Heart left ventricle (tissue), 16 donors: Measurements from ENCODE around the gene CENPL. TPM values are rescaled to one million over a fixed set of nuclear protein-coding genes. Genes with fewer than 3 reads are reported as not detected.
"Not testable (repeated sequence)": the region's sequence is repeated elsewhere in the genome, so short reads cannot be mapped to it uniquely, and the experiment has no call there.

Source experiments
- ATAC-seq, 4 donors: fragments of 200-7000 bp; cut with Tn5 transposase; one replicate each; pipeline ENCODE4 v1.9.1; 2020 to 2022; ENCODE audit warnings: moderate library complexity in 4 of 4, mild to moderate bottlenecking in 3 of 4, moderate number of reproducible peaks in 1 of 4
- DNase-seq, 5 donors: peaks; one replicate each; pipeline ENCODE4 v3.0.0-alpha.2; 2020
- H3K27ac ChIP-seq, 12 donors: fragments of 200-600 bp; sonication (generic) in 4 of 12; one replicate each; pipeline versions ENCODE4 v1.5.0 to v1.8.0; 2016 to 2022; ENCODE audit warnings: mild to moderate bottlenecking in 2 of 12
- H3K27me3 ChIP-seq, 9 donors: fragments of 200-600 bp; sonication (generic) in 2 of 9; one replicate each; pipeline versions ENCODE4 v1.5.1 to v1.8.0; 2016 to 2022; ENCODE audit warnings: mild to moderate bottlenecking in 3 of 9
- H3K36me3 ChIP-seq, 9 donors: fragments of 200-600 bp; sonication (generic) in 2 of 9; one replicate each; pipeline versions ENCODE4 v1.5.0 to v1.8.0; 2018 to 2022; ENCODE audit warnings: mild to moderate bottlenecking in 2 of 9
- H3K4me1 ChIP-seq, 12 donors: fragments of 200-600 bp; sonication (generic) in 4 of 12; one replicate each; pipeline versions ENCODE4 v1.5.0 to v1.8.0; 2016 to 2022; ENCODE audit warnings: mild to moderate bottlenecking in 3 of 12
- H3K4me3 ChIP-seq, 12 donors: fragments of 200-600 bp; sonication (generic) in 4 of 12; one replicate each; pipeline versions ENCODE4 v1.5.0 to v1.8.0; 2017 to 2022; ENCODE audit warnings: mild to moderate bottlenecking in 9 of 12, moderate library complexity in 4 of 12
- H3K9me3 ChIP-seq, 12 donors: fragments of 200-600 bp; sonication (generic) in 4 of 12; one replicate each; pipeline versions ENCODE4 v1.5.0 to v1.8.0; 2016 to 2022; ENCODE audit warnings: mild to moderate bottlenecking in 1 of 12
- CTCF ChIP-seq, 12 donors: fragments of 200-600 bp; sonication (generic) in 4 of 12; IDR thresholded peaks; one replicate each; pipeline versions ENCODE4 v1.5.0 to v1.8.0; 2018 to 2022; ENCODE audit warnings: antibody characterized with exemption in 12 of 12, mild to moderate bottlenecking in 5 of 12
- POLR2A ChIP-seq, 2 donors: fragments of 450-650 bp; IDR thresholded peaks; one replicate each; pipeline ENCODE4 v1.6.1; 2017; ENCODE audit warnings: antibody characterized with exemption in 2 of 2, mild to moderate bottlenecking in 2 of 2, moderate library complexity in 2 of 2
- WGBS, 4 donors: extraction: QIAGEN DNeasy Blood & Tissue Kit in 2 of 4; methylation state at CpG; one replicate each; pipeline versions ENCODE4 v1.1.5 to v1.1.7; 2013 to 2018; 5-methylcytosine and 5-hydroxymethylcytosine counted together
- intact Hi-C, 10 donors: fragments of 100-400 bp; cut with DNase I; formaldehyde crosslinking; loops; one replicate each; pipeline versions ENCODE4 v1.11.1 to v1.14.2; 2022
- polyA plus RNA-seq, 2 donors: library from polyadenylated mRNA; stranded (reverse); fragments of 200-250 nt; gene quantifications; one replicate each; pipeline ENCODE4 v1.2.3, GENCODE V29; 2013
- total RNA-seq, 9 donors: library from RNA; depleted of rRNA in 2 of 9; stranded (reverse); fragments of >200 nt in 2 of 9; fragmentation: NEBNext Ultra II Directional in 3 of 9; extraction: Animal tissue kit (Norgen Biotek cat#: 25700) in 3 of 9; gene quantifications; one replicate each; pipeline versions ENCODE4 v1.1.0 to v1.2.4, GENCODE V29; 2016 to 2023
- donor health status: ischemic (EF 13 %, LVEDD 7.1; RV severe dilation, severe dysfunction).
- donor health status: healthy with polysubstance abuse.
- donor health status: DM: no; HTN: yes; CAD: no.
- donor health status: DM: no; HTN: no; CAD: no.
- donor health status: ischemic (EF 25% LVEDD 6.9; RV normal size, moderate dysfunction).
- donor health status: ischemic (EF 25% LVEDD 5.7; RV mildly dilated, moderate dysfunction).
- donor health status: healthy.
- donor health status: DM: yes; HTN: yes; CAD: no.
- donor health status: ischemic (EF 35%, LVEDD 5.7; RV mildly dilated, moderate dysfunction).
- donor health status: nonischemic (EF 11% LVEDD 7.7; RV severe dilation, severe dysfunction).
- donor health status: DM: yes; HTN: yes; CAD: no.
- donor health status: PGD.
- donor health status: ischemic (EF 29% LVEDD 5.4; RV normal size, mild dysfunction).
- donor health status: nonischemic (EF 23%, LVEDD 6.1; RV moderate dilation, normal function).

CENPL gene
- total and polyA plus RNA-seq, 11 donors = 1.7 to 5.8 (median 3.5) TPM

GRCh38 chr1:173821680-173822079 is 3.0 kb downstream of the CENPL start:
- no peak overlapping the region for H3K27ac ChIP-seq
- 93 to 97% (median 94%) methylated on average over 4 of the region's 4 CpGs for WGBS, 4 donors
- no peak overlapping the region for H3K4me3 ChIP-seq
- H3K27me3 ChIP-seq = no peaks in the 10 kb centered on the region
- H3K9me3 ChIP-seq = no peaks in the 10 kb centered on the region
- H3K36me3 ChIP-seq = peaks cover 0 to 9% (median 0%) of the 10 kb centered on the region in 9 donors
- ATAC-seq (no peak), DNase-seq (no peak)
- intact Hi-C loops = loop anchor here (5.0 to 10.0 kb wide), 6 partner anchors 104 to 1079 kb away; partner anchors contain the start of genes KLHL20 (in 1 of the 10) and PRDX6 (in 1 of the 10)
- no peak for TF ChIP-seq POLR2A (IDR thresholded peaks at IDR 0.05)
- TF ChIP-seq CTCF (IDR thresholded peaks at IDR 0.05) = no peak
- H3K4me1 ChIP-seq = peaks cover 0 to 24% (median 8%) of the 10 kb centered on the region in 12 donors

GRCh38 chr1:173818459-173818858 is 6.2 kb downstream of the CENPL start:
- DNase-seq (no peak), ATAC-seq (no peak)
- WGBS, 4 donors = 71 to 84% (median 77%) methylated on average over 1 of the region's 1 CpG
- H3K27ac ChIP-seq = no peak overlapping the region
- peaks cover 0 to 9% (median 0%) of the 10 kb centered on the region in 9 donors for H3K36me3 ChIP-seq
- intact Hi-C loops = no loop called here
- H3K4me3 ChIP-seq = no peak overlapping the region
- H3K4me1 ChIP-seq = peaks cover 0 to 16% (median 3%) of the 10 kb centered on the region in 12 donors
- TF ChIP-seq POLR2A (IDR thresholded peaks at IDR 0.05) (no peak), CTCF (IDR thresholded peaks at IDR 0.05) (no peak)
- no peaks in the 10 kb centered on the region for H3K27me3 ChIP-seq
- no peaks in the 10 kb centered on the region for H3K9me3 ChIP-seq

- H3K4me1 ChIP-seq, H3K4me3 ChIP-seq, ATAC-seq, H3K27ac ChIP-seq, DNase-seq, H3K27me3 ChIP-seq, H3K9me3 ChIP-seq, intact Hi-C loops: not testable (repeated sequence)
- H3K36me3 ChIP-seq = peaks cover 0 to 21% (median 5%) of the 10 kb centered on the region in 9 donors
- 96 to 98% (median 97%) methylated on average over 5 of the region's 5 CpGs for WGBS, 4 donors
Measured at GRCh38 chr1:173813654-173814053, 11.0 kb downstream of the CENPL start.

- Histone ChIP-seq H3K9me3 (no peaks in the 10 kb centered on the region), H3K27me3 (no peaks in the 10 kb centered on the region), H3K36me3 (peaks cover 0 to 67% (median 30%) of the 10 kb centered on the region in 9 donors), H3K4me3 (no peak overlapping the region), H3K4me1 (no peaks in the 10 kb centered on the region), H3K27ac (no peak overlapping the region)
- no peak for DNase-seq
- TF ChIP-seq POLR2A (IDR thresholded peaks at IDR 0.05) (no peak), CTCF (IDR thresholded peaks at IDR 0.05) (no peak)
- WGBS, 4 donors = 92 to 95% (median 94%) methylated on average over 2 of the region's 2 CpGs
- intact Hi-C loops = no loop called here
- ATAC-seq = no peak
Measured at GRCh38 chr1:173802961-173803360, 21.7 kb downstream of the CENPL start.

- intact Hi-C loops, ATAC-seq: not testable (repeated sequence)
- peaks cover 0 to 39% (median 12%) of the 10 kb centered on the region in 9 donors for H3K36me3 ChIP-seq
Measured at GRCh38 chr1:173799995-173800394, 24.7 kb downstream of the CENPL start.

More at GRCh38 chr1:173799995-173800394, 24.7 kb downstream of the CENPL start:
- DNase-seq, H3K9me3 ChIP-seq, H3K27ac ChIP-seq, H3K4me1 ChIP-seq, H3K4me3 ChIP-seq, H3K27me3 ChIP-seq: not testable (repeated sequence)
- 95 to 100% (median 100%) methylated on average over 1 of the region's 1 CpG for WGBS, 4 donors
